Measurements from ENCODE around the gene PSMD1.
"Not testable (repeated sequence)": the region's sequence is repeated elsewhere in the genome, so short reads cannot be mapped to it uniquely, and the experiment has no call there.

PSMD1 gene

DNA sequence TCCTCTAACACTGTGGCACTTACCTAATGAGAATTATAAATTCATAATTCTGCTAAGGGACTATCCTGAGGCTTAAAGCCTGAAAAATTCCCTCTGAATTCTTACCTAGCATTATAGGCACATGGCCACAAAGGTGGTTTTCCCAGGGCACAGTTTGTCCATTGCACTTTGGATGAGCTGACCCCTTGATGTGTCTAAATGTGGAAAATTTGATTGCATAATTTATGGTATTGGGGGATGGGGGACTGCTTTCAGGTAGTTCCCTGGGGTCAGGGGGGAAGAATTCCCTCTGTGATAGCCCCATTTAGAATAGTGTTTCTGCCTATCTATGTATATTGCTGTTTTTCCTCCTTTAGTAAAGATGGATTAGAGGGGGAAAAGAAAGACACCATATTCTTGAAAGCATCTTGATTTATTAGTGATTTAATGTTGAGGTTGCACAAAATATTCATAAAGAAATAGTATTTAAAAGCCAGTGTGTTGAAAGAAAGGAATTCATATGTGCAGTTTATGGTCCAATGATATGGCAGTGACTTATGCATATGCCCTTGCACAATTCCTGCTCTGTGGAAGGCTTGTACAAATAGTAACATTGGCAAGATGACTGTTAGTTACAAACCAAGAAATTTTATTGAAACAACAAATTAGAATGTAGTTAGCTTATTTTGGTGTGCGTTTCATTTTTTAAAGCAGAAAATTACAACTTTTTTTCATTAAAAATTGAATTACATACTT lies 76.9 kb downstream of the PSMD1 start:
- TF ChIP-seq CTCF (IDR thresholded peaks at IDR 0.05; ENCODE audit: low read depth, low read length, missing control alignments), result no peak
- H3K4me3 ChIP-seq (replicated peaks; ENCODE audit: low read depth, low read length), result no peak overlapping the region
- no peak for DNase-seq (ENCODE audit: extremely low read depth, low read depth)

DNA sequence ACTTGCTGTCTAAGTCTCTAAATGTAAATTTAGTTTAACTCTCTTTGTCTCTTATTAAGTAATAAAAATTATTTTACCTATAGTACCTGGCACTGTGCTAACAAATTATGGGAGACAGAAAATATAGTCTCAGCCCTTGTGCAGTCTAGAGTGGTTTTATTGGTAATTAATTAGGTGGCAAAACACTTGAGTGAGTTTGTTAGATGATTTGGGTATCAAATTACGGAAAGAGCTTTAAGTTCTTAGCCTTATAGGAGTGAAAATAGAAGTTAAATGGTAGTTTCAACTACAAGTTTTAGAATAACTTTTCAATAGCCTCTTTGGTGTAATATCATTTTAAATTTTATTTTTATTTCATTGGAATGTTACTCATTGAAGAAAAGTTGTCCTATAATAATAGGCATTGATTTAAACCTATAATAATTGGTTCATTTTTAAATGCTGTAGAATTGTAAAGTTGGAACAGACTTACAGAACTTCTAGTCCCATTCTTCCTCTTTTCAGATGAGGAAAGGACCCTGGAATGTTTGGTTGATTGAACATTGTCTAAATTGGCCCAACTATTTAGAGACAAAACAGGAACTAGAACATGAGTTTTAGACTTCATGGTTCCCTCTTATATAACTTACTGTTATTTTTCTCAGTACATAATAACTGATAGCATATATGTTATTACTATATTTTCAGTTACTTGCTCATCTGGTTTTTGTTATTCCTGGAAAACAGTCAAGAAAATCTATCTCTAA lies 78.4 kb downstream of the PSMD1 start:
- no peak overlapping the region for H3K4me3 ChIP-seq (replicated peaks; ENCODE audit: low read depth, low read length)
- TF ChIP-seq CTCF (IDR thresholded peaks at IDR 0.05; ENCODE audit: low read depth, low read length, missing control alignments), result no peak
- no peak for DNase-seq (ENCODE audit: extremely low read depth, low read depth)

- DNase-seq (ENCODE audit: extremely low read depth, low read depth), result no peak
- no peak for TF ChIP-seq CTCF (IDR thresholded peaks at IDR 0.05; ENCODE audit: low read depth, low read length, missing control alignments)
- no peak overlapping the region for H3K4me3 ChIP-seq (replicated peaks; ENCODE audit: low read depth, low read length)
These were observed 82.0 kb downstream of the PSMD1 start for GRCh38 chr2:231138699-231139098.

DNA sequence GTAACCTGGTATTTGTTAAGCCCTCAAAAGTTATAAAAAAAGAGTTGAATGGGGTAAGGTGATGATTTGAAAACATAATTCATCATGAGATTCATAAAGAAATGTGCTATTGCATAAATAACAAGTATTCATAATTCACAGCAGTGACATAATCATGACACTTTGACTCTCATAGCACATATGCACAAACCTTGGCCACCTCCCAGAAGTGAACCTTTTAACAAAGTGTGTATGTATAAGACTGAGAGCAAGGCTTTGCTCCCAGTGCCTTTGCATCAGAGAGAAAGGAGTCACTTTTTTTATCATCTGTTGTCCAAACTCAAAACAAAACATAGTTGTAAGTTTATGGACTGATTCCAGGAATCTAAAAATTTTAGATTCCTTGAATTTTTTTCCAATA lies 83.1 kb downstream of the PSMD1 start:
- no peak for TF ChIP-seq CTCF (IDR thresholded peaks at IDR 0.05; ENCODE audit: low read depth, low read length, missing control alignments)
- no peak overlapping the region for H3K4me3 ChIP-seq (replicated peaks; ENCODE audit: low read depth, low read length)
- DNase-seq (ENCODE audit: extremely low read depth, low read depth), result no peak

- not testable (repeated sequence) for DNase-seq (ENCODE audit: extremely low read depth, low read depth); H3K4me3 ChIP-seq (replicated peaks; ENCODE audit: low read depth, low read length)
These were observed 84.1 kb downstream of the PSMD1 start for GRCh38 chr2:231140808-231141207.

DNA sequence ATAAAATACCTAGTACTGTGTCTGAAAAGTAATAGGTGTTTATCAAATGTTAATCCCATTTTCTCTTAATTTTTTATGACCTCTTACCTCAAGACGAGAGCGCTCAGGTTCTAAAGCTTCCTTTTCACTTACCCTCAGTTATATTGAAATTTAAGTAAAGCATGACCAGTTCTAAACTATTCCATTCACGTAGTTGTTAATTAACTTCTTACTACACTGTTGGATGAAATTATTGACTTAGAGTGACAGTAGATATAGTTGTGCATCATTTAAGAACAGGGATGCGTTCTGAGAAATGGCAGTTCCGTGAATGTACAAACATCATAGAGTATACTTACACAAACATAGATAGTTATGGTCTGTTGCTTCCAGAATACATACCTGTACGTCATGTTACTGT lies 88.2 kb downstream of the PSMD1 start:
- TF ChIP-seq CTCF (IDR thresholded peaks at IDR 0.05; ENCODE audit: low read depth, low read length, missing control alignments), result no peak
- no peak overlapping the region for H3K4me3 ChIP-seq (replicated peaks; ENCODE audit: low read depth, low read length)
- DNase-seq (ENCODE audit: extremely low read depth, low read depth), result no peak

GRCh38 chr2:231146665-231147064 lies 90.0 kb downstream of the PSMD1 start:
- no peak overlapping the region for H3K4me3 ChIP-seq (replicated peaks; ENCODE audit: low read depth, low read length)
- no peak for TF ChIP-seq CTCF (IDR thresholded peaks at IDR 0.05; ENCODE audit: low read depth, low read length, missing control alignments)
- no peak for DNase-seq (ENCODE audit: extremely low read depth, low read depth)

Measured in HFF-Myc (cell line).